HG03457 (cell line): Measurements from ENCODE around the gene KIF6.
"Not testable (repeated sequence)": the region's sequence is repeated elsewhere in the genome, so short reads cannot be mapped to it uniquely, and the experiment has no call there.

Experiments used
- ATAC-seq: cut with Tn5 transposase; IDR thresholded peaks from one replicate; pipeline ENCODE4 v1.9.1; 2021; ENCODE audit warnings: moderate number of reproducible peaks; ENCODE audit not compliant: unreplicated experiment

KIF6 gene

GRCh38 chr6:39509831-39510230 lies 215.4 kb downstream of the KIF6 start:
- ATAC-seq, result not testable (repeated sequence)

- no peak for ATAC-seq
These were observed 216.7 kb downstream of the KIF6 start for GRCh38 chr6:39508515-39508914.

DNA sequence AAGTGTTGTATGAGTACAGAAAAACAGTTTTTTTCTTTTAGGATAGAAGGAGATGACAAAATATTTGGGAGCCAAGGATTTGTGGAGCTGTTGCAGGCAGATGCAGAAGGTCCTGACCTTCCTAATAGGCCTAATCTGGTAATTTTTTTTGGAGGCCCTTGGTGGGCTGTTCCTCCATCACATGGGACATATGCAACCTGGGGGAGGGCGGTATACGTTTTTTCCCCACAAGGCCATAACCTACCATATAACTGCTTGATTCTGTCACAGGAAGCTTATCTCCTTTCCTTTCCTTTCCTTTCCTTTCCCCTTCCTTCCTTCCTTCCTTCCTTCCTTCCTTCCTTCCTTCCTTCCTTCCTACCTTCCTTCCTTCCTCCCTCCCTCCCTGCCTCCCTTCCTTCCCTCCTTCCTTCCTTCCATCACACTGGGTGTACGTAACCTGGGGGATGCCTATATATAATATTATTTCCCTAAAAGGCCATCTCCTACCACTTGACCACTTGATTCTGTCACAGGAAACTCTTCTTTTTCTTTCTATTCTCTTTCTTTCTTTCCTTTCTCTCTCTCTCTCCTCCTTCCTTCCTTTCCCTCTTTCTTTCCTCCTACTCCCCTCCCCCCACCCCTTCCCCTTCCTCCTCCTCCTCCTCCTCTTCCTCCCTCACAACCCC lies 217.7 kb downstream of the KIF6 start:
- no peak for ATAC-seq

GRCh38 chr6:39502362-39502955 lies 222.7 kb downstream of the KIF6 start:
- not testable (repeated sequence) for ATAC-seq

- ATAC-seq, result no peak
These were observed 226.2 kb downstream of the KIF6 start for GRCh38 chr6:39499053-39499452.

DNA sequence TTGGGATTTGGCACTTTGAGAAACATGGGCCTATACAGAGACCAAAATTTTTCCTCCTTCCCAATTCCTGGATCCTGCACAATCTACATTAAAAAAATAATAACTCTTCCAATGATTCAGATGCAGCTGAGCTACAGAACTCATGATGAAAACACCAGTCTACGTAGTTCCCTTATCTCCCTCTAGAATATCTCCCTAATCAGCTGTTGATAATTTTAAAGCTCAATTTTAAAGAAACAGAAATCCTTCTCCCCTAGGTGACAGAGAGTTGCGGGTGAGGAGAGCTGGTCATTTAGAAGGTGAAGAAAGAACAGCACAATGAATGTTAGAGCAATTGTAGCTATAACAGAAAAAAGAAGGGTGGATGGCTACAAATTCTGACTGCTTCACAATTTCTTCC lies 227.1 kb downstream of the KIF6 start:
- ATAC-seq, result no peak

DNA sequence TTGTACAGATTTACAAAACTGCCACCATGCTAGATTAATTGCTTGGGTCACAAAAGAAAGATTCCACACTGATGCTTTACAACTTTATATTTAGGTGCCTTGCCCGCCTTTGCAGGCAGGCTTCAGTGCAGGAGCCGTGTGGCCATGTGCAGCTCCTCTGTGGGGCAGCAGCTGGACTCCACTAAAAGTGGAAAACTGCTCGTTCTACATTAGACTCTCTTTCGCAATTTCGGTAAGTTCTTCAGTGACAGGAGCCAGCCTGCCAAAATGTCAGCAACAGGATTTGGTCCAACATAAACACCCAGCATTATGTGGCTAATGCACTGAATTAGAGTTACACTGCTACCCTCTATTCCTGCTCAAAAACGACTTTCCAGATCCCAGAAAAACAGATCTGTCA lies 228.3 kb downstream of the KIF6 start:
- no peak for ATAC-seq

DNA sequence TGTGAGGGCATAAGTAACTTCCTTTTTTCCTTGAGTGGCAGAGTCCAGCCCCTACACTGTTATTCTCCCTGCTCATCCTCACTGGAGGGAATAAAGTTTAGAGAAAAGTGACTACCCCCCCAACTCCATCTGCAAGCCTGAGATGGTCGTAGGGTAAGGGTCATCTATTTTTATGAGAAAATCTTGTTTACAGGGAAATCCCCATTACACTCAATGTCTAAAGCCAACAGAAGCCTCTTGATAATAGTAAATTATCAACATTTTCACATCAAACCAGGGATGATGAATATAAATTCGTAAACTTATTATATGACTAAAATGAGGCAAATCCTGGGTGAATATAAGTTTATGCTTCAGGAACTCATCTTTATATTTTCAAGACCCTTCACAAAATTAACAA lies 228.8 kb downstream of the KIF6 start:
- no peak for ATAC-seq

DNA sequence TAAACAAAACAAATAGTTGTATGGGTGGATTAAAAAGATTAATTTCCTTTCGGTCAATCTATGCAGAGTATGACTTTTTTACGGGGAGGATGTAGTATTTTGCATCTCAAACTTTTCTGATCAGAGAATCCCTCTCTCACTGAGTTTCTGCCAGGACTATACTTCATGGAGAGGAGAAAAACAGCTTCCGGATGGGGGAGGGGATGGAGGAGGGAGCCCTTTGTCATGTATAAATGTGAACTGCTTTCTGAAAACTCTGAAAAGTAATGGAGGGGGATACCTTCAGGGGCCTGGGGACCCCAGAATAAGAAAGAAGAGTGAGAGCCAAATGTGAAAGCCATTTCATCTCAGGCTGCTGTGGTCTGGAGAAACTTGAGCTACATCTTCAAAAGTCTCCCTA lies 229.6 kb downstream of the KIF6 start:
- no peak for ATAC-seq

DNA sequence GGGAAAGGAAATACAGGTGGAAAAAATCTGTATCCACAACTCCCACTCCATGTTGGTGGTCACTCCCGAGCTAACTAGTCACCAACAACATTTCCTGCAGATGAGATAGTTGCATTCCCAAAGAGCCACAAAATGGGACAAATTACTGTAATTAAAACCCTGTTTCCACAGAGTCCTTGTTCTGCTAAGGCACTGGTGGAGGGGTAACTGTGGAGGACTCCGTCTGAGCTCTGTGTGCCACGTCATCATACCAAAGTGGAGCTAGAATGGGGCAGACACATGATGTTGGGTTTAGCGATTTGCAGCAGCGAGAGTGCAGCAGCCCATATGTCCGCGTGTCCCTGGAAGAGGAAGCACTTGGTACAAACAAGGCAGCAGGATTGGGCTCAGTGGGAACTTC lies 230.2 kb downstream of the KIF6 start:
- no peak for ATAC-seq

DNA sequence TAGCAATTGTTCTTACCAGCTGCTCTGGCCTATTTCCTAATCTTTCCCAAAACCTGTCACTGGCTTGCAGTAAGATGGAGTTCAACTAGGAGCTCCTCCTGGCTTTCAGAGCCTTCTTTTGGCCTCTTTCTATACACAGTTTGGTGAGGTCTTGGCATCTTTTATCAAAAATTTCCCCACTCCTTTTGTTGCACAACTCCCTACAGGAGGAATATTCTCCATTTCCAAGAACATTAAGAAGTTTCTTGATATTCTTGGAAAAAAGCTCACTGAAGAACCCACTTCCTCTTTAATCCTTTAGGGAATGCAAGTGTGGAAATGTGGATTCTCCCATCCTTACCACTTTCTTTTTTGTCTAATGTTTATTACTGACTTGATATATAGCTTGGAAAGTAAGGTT lies 231.4 kb downstream of the KIF6 start:
- no peak for ATAC-seq

DNA sequence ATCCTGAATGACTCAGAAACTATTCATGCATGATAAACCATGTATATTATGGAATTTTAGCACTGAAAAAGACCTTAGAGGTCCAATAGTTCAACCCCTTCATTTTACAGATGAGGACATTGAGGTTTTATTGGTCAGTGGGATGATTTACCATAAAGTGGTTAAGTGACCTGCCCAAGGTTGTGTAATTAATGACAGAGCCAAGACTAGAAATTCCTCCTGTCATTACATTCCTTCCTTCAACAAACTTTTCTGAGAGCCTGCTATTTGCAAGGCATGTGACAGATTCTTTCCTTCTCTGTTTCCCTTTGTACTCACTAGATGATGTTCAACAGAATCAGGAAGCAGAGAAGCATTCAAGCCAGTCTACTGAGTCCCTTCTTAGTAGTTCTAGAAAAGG lies 232.0 kb downstream of the KIF6 start:
- ATAC-seq, result no peak

DNA sequence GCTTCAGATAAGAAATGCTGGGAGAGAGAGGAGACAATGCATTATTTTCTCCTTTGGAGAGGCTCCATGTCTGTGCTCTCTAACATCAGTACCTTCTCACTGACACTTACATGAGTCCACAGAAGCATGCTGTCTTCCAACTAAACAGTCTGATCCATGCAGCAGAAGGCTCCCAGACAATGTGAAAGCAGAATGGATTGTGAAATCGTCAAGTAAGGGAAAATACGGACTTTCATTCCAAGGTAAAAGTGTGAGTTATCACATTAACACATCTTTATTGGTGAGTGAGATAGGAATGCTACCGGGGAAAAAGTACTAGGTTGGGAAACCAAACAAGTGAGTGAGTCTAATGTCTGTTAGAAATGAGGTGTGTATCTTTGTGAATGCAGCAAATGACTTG lies 235.1 kb downstream of the KIF6 start:
- no peak for ATAC-seq

- ATAC-seq, result no peak
These were observed 236.8 kb downstream of the KIF6 start for GRCh38 chr6:39488255-39488879.

DNA sequence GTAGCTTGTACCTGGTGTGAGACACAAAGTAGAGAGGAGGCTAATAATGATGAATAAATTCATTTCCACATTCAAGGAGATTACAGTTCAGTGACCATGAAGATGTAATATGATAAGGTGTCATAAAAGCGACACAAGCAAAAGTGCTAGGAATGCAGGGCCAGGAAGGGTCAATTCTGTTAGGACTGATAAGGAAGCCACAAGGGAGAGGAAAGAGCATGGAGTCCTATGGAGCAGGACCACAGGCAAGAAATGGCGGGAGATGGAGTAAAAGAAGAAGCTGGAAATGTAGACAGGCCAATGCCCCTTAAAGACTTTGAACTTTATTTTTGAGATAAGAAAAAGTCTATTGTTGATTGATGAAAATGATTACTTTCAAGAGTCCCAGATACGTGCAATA lies 240.9 kb downstream of the KIF6 start:
- ATAC-seq, result no peak

GRCh38 chr6:39479819-39480218 lies 245.4 kb downstream of the KIF6 start:
- ATAC-seq, result not testable (repeated sequence)

DNA sequence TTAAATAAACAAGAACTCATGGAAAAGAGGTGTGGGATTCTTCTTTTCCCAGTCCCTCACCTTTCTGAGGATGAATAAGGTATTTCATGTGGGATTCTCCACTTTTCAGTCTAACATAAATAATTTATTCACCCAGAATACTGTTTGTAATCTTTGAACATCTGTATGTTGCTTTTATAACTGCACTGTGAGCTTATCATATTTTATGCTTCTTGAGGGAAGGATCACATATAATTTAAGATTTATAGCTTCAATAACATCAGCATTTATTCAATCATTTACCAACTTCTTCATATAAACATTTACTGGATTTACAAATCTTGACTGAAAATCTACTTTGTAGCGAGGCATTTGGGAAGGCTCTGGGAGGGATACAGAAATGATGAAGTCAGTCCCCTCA lies 248.5 kb downstream of the KIF6 start:
- ATAC-seq, result no peak

GRCh38 chr6:39476151-39476550 lies 249.1 kb downstream of the KIF6 start:
- ATAC-seq, result no peak

DNA sequence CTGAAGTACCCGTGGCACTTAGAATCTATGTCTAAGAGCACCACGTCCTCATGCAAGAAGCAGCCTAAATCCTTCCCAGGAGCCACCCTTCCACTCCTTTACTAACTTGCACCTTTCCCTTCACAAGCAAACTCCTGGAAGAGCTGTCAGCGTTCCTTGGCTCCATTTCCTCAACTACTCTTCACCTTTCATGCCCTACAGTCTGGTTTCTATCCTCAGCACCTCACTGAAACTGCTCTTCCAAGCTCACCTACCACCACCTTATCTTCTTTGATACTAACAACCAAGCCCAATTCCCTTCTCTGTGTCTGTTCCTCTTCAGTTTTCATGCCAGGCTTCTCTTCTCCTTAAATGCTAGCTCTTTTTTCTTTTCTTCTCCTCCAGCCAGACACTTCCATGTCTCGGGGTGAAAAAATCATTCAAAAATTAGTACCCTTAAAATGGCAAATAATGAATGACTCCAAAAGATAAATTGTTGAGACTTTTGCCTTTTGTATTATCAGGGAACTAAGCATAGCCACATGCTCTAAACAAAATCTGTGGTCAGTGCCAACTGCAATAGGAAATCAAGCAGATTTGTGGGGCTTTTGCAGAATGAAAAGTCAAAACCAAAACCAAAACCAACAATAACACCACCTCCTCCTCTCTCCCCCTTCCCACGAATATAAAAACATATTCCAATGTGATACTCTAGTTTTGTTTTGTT lies 253.1 kb downstream of the KIF6 start:
- ATAC-seq, result no peak

GRCh38 chr6:39470506-39470905 lies 254.7 kb downstream of the KIF6 start:
- ATAC-seq, result no peak

DNA sequence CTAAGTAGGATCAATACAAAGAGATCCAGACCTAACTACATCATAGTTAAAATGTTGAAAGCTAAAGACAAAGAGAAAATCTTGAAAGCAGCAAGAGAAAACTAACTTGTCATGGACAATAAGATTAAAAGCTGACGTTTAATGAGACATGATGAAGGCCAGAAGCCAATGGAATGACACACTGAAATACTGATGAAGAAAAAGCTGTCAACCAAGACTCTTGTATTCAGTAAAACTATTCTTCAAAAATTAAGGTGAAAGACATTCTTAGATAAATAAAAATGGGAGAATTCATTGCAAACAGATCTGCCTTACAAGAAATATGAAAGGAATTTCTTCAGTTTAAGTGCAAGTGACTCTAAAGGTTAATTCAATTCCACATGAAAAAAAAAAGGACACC lies 256.8 kb downstream of the KIF6 start:
- no peak for ATAC-seq

DNA sequence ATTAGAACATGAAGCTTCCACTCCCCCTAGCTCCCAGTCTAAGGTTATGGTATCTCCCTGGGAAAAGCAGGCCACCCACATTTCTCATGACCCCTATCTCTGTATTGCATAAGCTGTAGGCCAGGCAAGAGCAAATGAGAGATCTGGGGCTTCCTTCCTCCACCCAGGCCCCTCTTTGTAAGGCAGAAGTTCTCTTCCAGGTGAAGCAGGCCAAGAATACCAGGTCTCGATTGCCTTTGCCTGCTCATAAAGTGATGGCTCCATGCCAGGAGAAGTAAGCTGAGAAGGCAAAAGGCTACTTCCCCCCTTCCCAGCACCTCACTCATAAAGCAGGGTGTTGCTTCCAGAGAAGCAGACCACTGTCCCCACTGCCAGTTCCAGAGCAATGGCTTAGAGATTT lies 258.6 kb downstream of the KIF6 start:
- ATAC-seq, result no peak
